GM18499 (cell line): Measurements from ENCODE around the gene MEAK7.

Experiments
- ATAC-seq: cut with Tn5 transposase; IDR thresholded peaks from one replicate; pipeline ENCODE4 v1.9.1; 2021; ENCODE audit warnings: moderate number of reproducible peaks; ENCODE audit not compliant: insufficient read depth, unreplicated experiment

The MEAK7 gene

GRCh38 chr16:84504420-84505248 is at the start of gene MEAK7:
MEAK7 (minus strand) TSS chr16:84504659; CDS start chr16:84498086, 6,573 bp downstream.
- ATAC-seq = peak; percentile 84

- ATAC-seq = no peak
Measured at GRCh38 chr16:84553873-84554399, 49.5 kb upstream of the MEAK7 start.

- no peak for ATAC-seq
Measured at GRCh38 chr16:84552135-84552534, 47.7 kb upstream of the MEAK7 start.

GRCh38 chr16:84550096-84550495 is 45.6 kb upstream of the MEAK7 start:
- no peak for ATAC-seq

- no peak for ATAC-seq
Measured at GRCh38 chr16:84548971-84549844, 44.7 kb upstream of the MEAK7 start.

GRCh38 chr16:84548508-84548907 is 44.0 kb upstream of the MEAK7 start:
- no peak for ATAC-seq

GRCh38 chr16:84547546-84548061 is 43.1 kb upstream of the MEAK7 start:
- ATAC-seq = no peak

GRCh38 chr16:84546669-84547545 is 42.4 kb upstream of the MEAK7 start:
- ATAC-seq = no peak

GRCh38 chr16:84545114-84545737 is 40.8 kb upstream of the MEAK7 start:
- ATAC-seq = no peak

GRCh38 chr16:84544031-84544773 is 39.7 kb upstream of the MEAK7 start:
- no peak for ATAC-seq

- no peak for ATAC-seq
Measured at GRCh38 chr16:84543253-84543652, 38.8 kb upstream of the MEAK7 start.

GRCh38 chr16:84541999-84542817 is 37.7 kb upstream of the MEAK7 start:
- no peak for ATAC-seq

- ATAC-seq = no peak
Measured at GRCh38 chr16:84540194-84540593, 35.7 kb upstream of the MEAK7 start.

- no peak for ATAC-seq
Measured at GRCh38 chr16:84538222-84538840, 33.9 kb upstream of the MEAK7 start.

- no peak for ATAC-seq
Measured at GRCh38 chr16:84537491-84538151, 33.2 kb upstream of the MEAK7 start.

- ATAC-seq = no peak
Measured at GRCh38 chr16:84535851-84536250, 31.4 kb upstream of the MEAK7 start.

- no peak for ATAC-seq
Measured at GRCh38 chr16:84535408-84535807, 30.9 kb upstream of the MEAK7 start.
